ENCODE data around the gene TRMT11.
"Not testable (repeated sequence)": the region's sequence is repeated elsewhere in the genome, so short reads cannot be mapped to it uniquely, and the experiment has no call there.

The TRMT11 gene

GRCh38 chr6:125986301-125987025 is at the start of gene TRMT11:
Gene TRMT11, plus strand, starts transcription at chr6:125986540. Its CDS starts 11 bp downstream, at chr6:125986551.
- DNase-seq, result peak; percentile 96

GRCh38 chr6:125939026-125939425 is 47.3 kb upstream of the TRMT11 start:
- DNase-seq, result no peak

- no peak for DNase-seq
Observed at GRCh38 chr6:125939791-125940190, 46.5 kb upstream of the TRMT11 start.

- no peak for DNase-seq
Observed at GRCh38 chr6:125940247-125941041, 45.9 kb upstream of the TRMT11 start.

GRCh38 chr6:125942672-125943527 is 43.4 kb upstream of the TRMT11 start:
- no peak for DNase-seq

- no peak for DNase-seq
Observed at GRCh38 chr6:125943528-125944433, 42.6 kb upstream of the TRMT11 start.

- DNase-seq, result no peak
Observed at GRCh38 chr6:125944434-125944816, 41.9 kb upstream of the TRMT11 start.

- DNase-seq, result no peak
Observed at GRCh38 chr6:125944896-125945295, 41.4 kb upstream of the TRMT11 start.

GRCh38 chr6:125945378-125946141 is 40.8 kb upstream of the TRMT11 start:
- DNase-seq, result no peak

- DNase-seq, result no peak
Observed at GRCh38 chr6:125947615-125948014, 38.7 kb upstream of the TRMT11 start.

GRCh38 chr6:125948455-125948854 is 37.9 kb upstream of the TRMT11 start:
- no peak for DNase-seq

GRCh38 chr6:125949069-125949468 is 37.3 kb upstream of the TRMT11 start:
- no peak for DNase-seq

- no peak for DNase-seq
Observed at GRCh38 chr6:125950293-125950692, 36.0 kb upstream of the TRMT11 start.

- DNase-seq, result not testable (repeated sequence)
Observed at GRCh38 chr6:125950716-125951115, 35.6 kb upstream of the TRMT11 start.

- DNase-seq, result no peak
Observed at GRCh38 chr6:125951323-125951722, 35.0 kb upstream of the TRMT11 start.

GRCh38 chr6:125952764-125953501 is 33.4 kb upstream of the TRMT11 start:
- no peak for DNase-seq

GRCh38 chr6:125953502-125953875 is 32.9 kb upstream of the TRMT11 start:
- no peak for DNase-seq

GRCh38 chr6:125954735-125955339 is 31.5 kb upstream of the TRMT11 start:
- no peak for DNase-seq

- no peak for DNase-seq
Observed at GRCh38 chr6:125955973-125956372, 30.4 kb upstream of the TRMT11 start.
